H9 (cell line): ENCODE results near the gene SLC25A34. TPM values are rescaled to one million over a fixed set of nuclear protein-coding genes. Genes with fewer than 3 reads are reported as not detected.
A peak's percentile ranks its signal among the peaks of the same experiment; 100 is the strongest.

Experiments used
- DNase-seq: peaks from one replicate; pipeline ENCODE4 v3.0.0-alpha.2; 2017
- H2AFZ ChIP-seq: one replicate; pipeline ENCODE4 v1.6.1; 2013; ENCODE audit warnings: mild to moderate bottlenecking, low read length, control low read depth, moderate library complexity
- H2AK5ac ChIP-seq: 2 replicates; pipeline ENCODE4 v1.6.1; 2013; ENCODE audit warnings: low read length, control low read depth, mixed read lengths; ENCODE audit not compliant: insufficient read length
- H2BK120ac ChIP-seq: one replicate; pipeline ENCODE4 v1.6.1; 2013; ENCODE audit warnings: low read depth, mild to moderate bottlenecking, low read length, control low read depth, inconsistent platforms; ENCODE audit not compliant: poor library complexity, severe bottlenecking
- H2BK12ac ChIP-seq: 2 replicates; pipeline ENCODE4 v1.6.1; 2013; ENCODE audit warnings: low read length, control low read depth, mixed read lengths, low read depth; ENCODE audit not compliant: insufficient read length
- H2BK15ac ChIP-seq: 2 replicates; pipeline ENCODE4 v1.6.1; 2013; ENCODE audit warnings: low read depth, low read length, control low read depth
- H2BK20ac ChIP-seq: one replicate; pipeline ENCODE4 v1.6.1; 2013; ENCODE audit warnings: low read depth, mild to moderate bottlenecking, low read length, control low read depth, inconsistent platforms; ENCODE audit not compliant: poor library complexity, severe bottlenecking
- H2BK5ac ChIP-seq: 2 replicates; pipeline ENCODE4 v1.6.1; 2013; ENCODE audit warnings: low read length, control low read depth, mixed read lengths; ENCODE audit not compliant: insufficient read length
- H3K14ac ChIP-seq: 2 replicates; pipeline ENCODE4 v1.6.1; 2013; ENCODE audit warnings: low read length, control low read depth; ENCODE audit not compliant: insufficient read depth
- H3K18ac ChIP-seq: 2 replicates; pipeline ENCODE4 v1.6.1; 2013; ENCODE audit warnings: low read depth, mild to moderate bottlenecking, mixed read lengths, low read length, control low read depth; ENCODE audit not compliant: insufficient read length
- H3K23ac ChIP-seq: 2 replicates; pipeline ENCODE4 v1.6.1; 2013; ENCODE audit warnings: low read length, control low read depth, mixed read lengths, low read depth; ENCODE audit not compliant: insufficient read length
- H3K23me2 ChIP-seq: 2 replicates; pipeline ENCODE4 v1.6.1; 2013; ENCODE audit warnings: low read depth, mild to moderate bottlenecking, mixed read lengths, low read length, control low read depth; ENCODE audit not compliant: insufficient read length, poor library complexity, severe bottlenecking
- H3K27ac ChIP-seq: 2 replicates; pipeline ENCODE4 v1.5.1; 2013; ENCODE audit warnings: low read length, control low read depth, mixed read lengths, low read depth; ENCODE audit not compliant: insufficient read length
- H3K27me3 ChIP-seq: 2 replicates; pipeline ENCODE4 v1.6.1; 2013; ENCODE audit warnings: low read length, control low read depth, inconsistent platforms; ENCODE audit not compliant: insufficient read depth
- H3K4ac ChIP-seq: 2 replicates; pipeline ENCODE4 v1.6.1; 2013; ENCODE audit warnings: low read depth, mild to moderate bottlenecking, control low read depth, inconsistent platforms, low read length, moderate library complexity
- H3K4me1 ChIP-seq: 2 replicates; pipeline ENCODE4 v1.6.1; 2013; ENCODE audit warnings: low read length, control low read depth, inconsistent platforms; ENCODE audit not compliant: insufficient read depth
- H3K4me2 ChIP-seq: 2 replicates; pipeline ENCODE4 v1.6.1; 2013; ENCODE audit warnings: low read length, control low read depth, mixed read lengths; ENCODE audit not compliant: insufficient read length, insufficient read depth
- H3K56ac ChIP-seq: 2 replicates; pipeline ENCODE4 v1.6.1; 2013; ENCODE audit warnings: low read depth, mild to moderate bottlenecking, mixed read lengths, low read length, control low read depth; ENCODE audit not compliant: insufficient read length
- H3K79me1 ChIP-seq: 2 replicates; pipeline ENCODE4 v1.6.1; 2013; ENCODE audit warnings: low read depth, mild to moderate bottlenecking, moderate library complexity, low read length, control low read depth, inconsistent platforms; ENCODE audit not compliant: insufficient read depth, poor library complexity, severe bottlenecking
- H3K79me2 ChIP-seq: 2 replicates; pipeline ENCODE4 v1.6.1; 2013; ENCODE audit warnings: low read length, control low read depth, inconsistent platforms; ENCODE audit not compliant: insufficient read depth
- H3K9ac ChIP-seq: 2 replicates; pipeline ENCODE4 v1.6.1; 2013; ENCODE audit warnings: low read length, control low read depth, mixed read lengths; ENCODE audit not compliant: insufficient read length; ENCODE audit errors: extremely low read depth
- H3K9me3 ChIP-seq: one replicate; pipeline ENCODE4 v1.6.1; 2013; ENCODE audit warnings: low read depth, low read length, inconsistent platforms; ENCODE audit not compliant: control insufficient read depth
- H3T11ph ChIP-seq: one replicate; pipeline ENCODE4 v1.6.1; 2013; ENCODE audit warnings: mild to moderate bottlenecking, low read length, control low read depth, inconsistent platforms
- H4K20me1 ChIP-seq: one replicate; pipeline ENCODE4 v1.6.1; 2013; ENCODE audit not compliant: control insufficient read depth, insufficient read length, insufficient read depth
- H4K5ac ChIP-seq: 2 replicates; pipeline ENCODE4 v1.6.1; 2013; ENCODE audit warnings: low read depth, mild to moderate bottlenecking, mixed read lengths, low read length, control low read depth; ENCODE audit not compliant: insufficient read length
- H4K8ac ChIP-seq: replicated peaks from 2 replicates; pipeline ENCODE4 v1.6.1; 2013; ENCODE audit warnings: low read length, control low read depth, mixed read lengths, low read depth; ENCODE audit not compliant: insufficient read length
- H4K91ac ChIP-seq: 2 replicates; pipeline ENCODE4 v1.6.1; 2013; ENCODE audit warnings: low read depth, mild to moderate bottlenecking, moderate library complexity, mixed read lengths, low read length, control low read depth; ENCODE audit not compliant: insufficient read length
- H3K27ac Mint-ChIP-seq, 3 experiments: 2 replicates in 2 of 3; 3 replicates in 1 of 3; pipeline ENCODE4 v1.8.0; 2020 to 2021; ENCODE audit warnings: mixed read lengths in 3 of 3, mild to moderate bottlenecking in 1 of 3, moderate library complexity in 1 of 3
- H3K27me3 Mint-ChIP-seq: 2 replicates; pipeline ENCODE4 v1.8.0; 2021; ENCODE audit warnings: low read depth, mild to moderate bottlenecking, moderate library complexity, mixed read lengths
- H3K36me3 Mint-ChIP-seq, 3 experiments: 2 replicates in 2 of 3; 3 replicates in 1 of 3; pipeline ENCODE4 v1.8.0; 2020 to 2021; ENCODE audit warnings: low read depth in 3 of 3, mixed read lengths in 3 of 3; ENCODE audit not compliant: insufficient read depth in 1 of 3
- H3K4me1 Mint-ChIP-seq, 2 experiments: 2 replicates each; pipeline ENCODE4 v1.8.0; 2020; ENCODE audit warnings: mixed read lengths in 2 of 2
- H3K4me3 Mint-ChIP-seq, 2 experiments: 2 replicates in 1 of 2; 3 replicates in 1 of 2; pipeline ENCODE4 v1.8.0; 2020 to 2021; ENCODE audit warnings: mild to moderate bottlenecking in 2 of 2, mixed read lengths in 2 of 2, moderate library complexity in 1 of 2
- H3K9me3 Mint-ChIP-seq, 2 experiments: 2 replicates in 1 of 2; 3 replicates in 1 of 2; pipeline ENCODE4 v1.8.0; 2020; ENCODE audit warnings: mild to moderate bottlenecking in 2 of 2, mixed read lengths in 2 of 2, moderate library complexity in 1 of 2
- WGBS: extraction: QIAGEN DNeasy Blood & Tissue Kit; methylation state at CpG from one replicate; pipeline ENCODE4 v1.1.7; 2013; ENCODE audit warnings: missing lambda C conversion rate, low lambda C conversion rate, mixed read lengths; ENCODE audit not compliant: insufficient read length; ENCODE audit errors: extremely low coverage; 5-methylcytosine and 5-hydroxymethylcytosine counted together
- total RNA-seq: library from RNA; stranded (reverse); gene quantifications from 2 replicates; pipeline ENCODE4 v1.2.1, GENCODE V29; 2021
- TF ChIP-seq, protein P1 (sequence below): fragments of 200-600 bp; sonication (generic); conservative IDR thresholded peaks from 3 replicates; pipeline ENCODE4 v1.8.0; 2021; ENCODE audit warnings: antibody characterized with exemption, mild to moderate bottlenecking

SLC25A34 gene
- total RNA-seq, 1 experiment from 2014 or later = 1.5 TPM

DNA sequence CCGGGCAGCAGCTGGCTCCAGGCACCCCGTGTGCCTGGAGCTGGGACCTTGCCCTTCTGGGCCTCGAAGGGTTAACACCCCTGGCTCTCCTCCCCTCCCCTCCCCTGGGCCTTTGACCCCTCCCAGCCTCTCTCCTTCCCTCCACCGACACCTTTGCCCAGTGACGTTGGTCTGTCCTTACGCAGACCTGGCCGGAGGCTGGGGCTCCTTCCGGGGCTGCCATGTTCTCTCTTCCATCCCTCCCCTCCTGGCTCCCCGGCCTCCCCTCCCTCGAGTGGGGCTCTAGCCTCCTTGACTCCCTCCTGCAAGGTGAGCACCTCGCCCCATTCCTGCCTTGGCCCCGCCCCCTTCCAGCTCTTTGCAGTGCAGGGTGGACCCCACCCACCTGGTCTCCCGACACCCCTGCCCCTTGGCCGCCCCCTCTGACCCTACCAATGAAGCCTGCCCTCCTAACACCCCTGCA is 6.3 kb downstream of the SLC25A34 start, which contains the start of gene TMEM82:
Gene TMEM82, plus strand, starts transcription at position 161 of the 463 bp plus-strand sequence. Its CDS starts 61 bp downstream, at position 222.
- no CpG with 5 or more reads among the region's 14 CpGs for WGBS
- H3K4me1 Mint-ChIP-seq = peaks cover 15 to 29% of the 10 kb centered on the region in 2 experiments
- Histone ChIP-seq H2BK12ac (no peak within 1 kb of the TSS), H2BK20ac (no peak within 1 kb of the TSS), H2BK5ac (no peak within 1 kb of the TSS), H3K4me1 (no peaks in the 10 kb centered on the region), H3K79me1 (no peaks in the 10 kb centered on the region), H3T11ph (no peak within 1 kb of the TSS), H3K4ac (no peak within 1 kb of the TSS), H2BK120ac (no peak within 1 kb of the TSS), H2AFZ (no peak within 1 kb of the TSS), H3K23me2 (no peaks in the 10 kb centered on the region), H3K79me2 (no peaks in the 10 kb centered on the region), H3K4me2 (no peak within 1 kb of the TSS), H3K9me3 (no peaks in the 10 kb centered on the region), H3K56ac (no peak within 1 kb of the TSS), H3K9ac (no peak within 1 kb of the TSS), H3K23ac (no peak within 1 kb of the TSS), H3K27me3 (no peaks in the 10 kb centered on the region), H3K18ac (no peak within 1 kb of the TSS), H2AK5ac (no peak within 1 kb of the TSS), H4K91ac (no peak within 1 kb of the TSS), H4K8ac (no peak within 1 kb of the TSS), H4K5ac (no peak within 1 kb of the TSS), H3K14ac (no peak within 1 kb of the TSS; the same call in 1 of the 2 replicates), H3K27ac (no peak within 1 kb of the TSS), H4K20me1 (no peaks in the 10 kb centered on the region), H2BK15ac (no peak within 1 kb of the TSS)
- peak within 1 kb of the TSS in 2 of 3 experiments; percentile 49 to 84; a peak in 2 of 7 replicates for H3K27ac Mint-ChIP-seq
- peak; percentile 78 for DNase-seq
- peaks cover 2% of the 10 kb centered on the region for H3K27me3 Mint-ChIP-seq
- no peaks in the 10 kb centered on the region for H3K9me3 Mint-ChIP-seq
- H3K4me3 Mint-ChIP-seq = peak within 1 kb of the TSS; percentile 12 to 48; a peak in 4 of 5 replicates
- TF ChIP-seq, protein P1, sequence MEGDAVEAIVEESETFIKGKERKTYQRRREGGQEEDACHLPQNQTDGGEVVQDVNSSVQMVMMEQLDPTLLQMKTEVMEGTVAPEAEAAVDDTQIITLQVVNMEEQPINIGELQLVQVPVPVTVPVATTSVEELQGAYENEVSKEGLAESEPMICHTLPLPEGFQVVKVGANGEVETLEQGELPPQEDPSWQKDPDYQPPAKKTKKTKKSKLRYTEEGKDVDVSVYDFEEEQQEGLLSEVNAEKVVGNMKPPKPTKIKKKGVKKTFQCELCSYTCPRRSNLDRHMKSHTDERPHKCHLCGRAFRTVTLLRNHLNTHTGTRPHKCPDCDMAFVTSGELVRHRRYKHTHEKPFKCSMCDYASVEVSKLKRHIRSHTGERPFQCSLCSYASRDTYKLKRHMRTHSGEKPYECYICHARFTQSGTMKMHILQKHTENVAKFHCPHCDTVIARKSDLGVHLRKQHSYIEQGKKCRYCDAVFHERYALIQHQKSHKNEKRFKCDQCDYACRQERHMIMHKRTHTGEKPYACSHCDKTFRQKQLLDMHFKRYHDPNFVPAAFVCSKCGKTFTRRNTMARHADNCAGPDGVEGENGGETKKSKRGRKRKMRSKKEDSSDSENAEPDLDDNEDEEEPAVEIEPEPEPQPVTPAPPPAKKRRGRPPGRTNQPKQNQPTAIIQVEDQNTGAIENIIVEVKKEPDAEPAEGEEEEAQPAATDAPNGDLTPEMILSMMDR = no peak
- H3K36me3 Mint-ChIP-seq = no peaks in the 10 kb centered on the region
